ENCODE data around the gene THSD1.
"Not testable (repeated sequence)": the region's sequence is repeated elsewhere in the genome, so short reads cannot be mapped to it uniquely, and the experiment has no call there.

DNA sequence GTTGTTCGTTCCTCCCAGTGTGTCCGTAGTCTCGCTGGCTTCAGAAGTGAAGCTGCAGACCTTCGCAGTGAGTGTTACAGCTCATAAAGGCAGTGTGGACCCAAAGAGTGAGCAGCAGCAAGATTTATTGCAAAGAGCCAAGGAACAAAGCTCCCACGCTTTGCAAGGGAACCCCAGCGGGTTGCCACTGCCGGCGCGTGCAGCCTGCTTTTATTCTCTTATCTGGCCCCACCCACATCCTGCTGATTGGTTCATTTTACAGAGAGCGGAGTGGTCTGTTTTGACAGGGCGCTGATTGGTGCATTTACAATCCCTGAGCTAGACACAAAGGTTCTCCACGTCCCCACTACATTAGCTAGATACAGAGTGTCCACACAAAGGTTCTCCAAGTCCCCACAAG lies 1.5 kb upstream of the THSD1 start:
- not testable (repeated sequence) for TF ChIP-seq TAF1 (IDR thresholded peaks at IDR 0.05; ENCODE audit: borderline replicate concordance, low read depth, low read length); POLR2A (IDR thresholded peaks at IDR 0.05; ENCODE audit: low read depth, low read length)
